Fibroblast of the aortic adventitia (primary cell): ENCODE data around the gene KLF7. TPM values are rescaled to one million over a fixed set of nuclear protein-coding genes. Genes with fewer than 3 reads are reported as not detected.

Experiments
- DNase-seq: peaks from one replicate; pipeline ENCODE4 v3.0.0-alpha.2; 2010; ENCODE audit warnings: low read depth
- H3K4me3 ChIP-seq: 2 replicates; pipeline ENCODE4 v1.5.1; 2011; ENCODE audit warnings: low read depth, mild to moderate bottlenecking, control low read depth, low read length, moderate library complexity
- CTCF ChIP-seq: IDR thresholded peaks from 2 replicates; pipeline ENCODE4 v1.5.1; 2011; ENCODE audit warnings: mild to moderate bottlenecking, low read length, control low read depth, inconsistent platforms; ENCODE audit not compliant: insufficient read depth
- total RNA-seq: library from RNA; depleted of rRNA; stranded (reverse); fragments of >200 nt; gene quantifications from 2 replicates; pipeline ENCODE4 v1.2.3, GENCODE V29; 2012; ENCODE audit warnings: low replicate concordance

The KLF7 gene
- total RNA-seq, 1 donor, result 38.5 TPM

- peak overlapping the region; percentile 71 for H3K4me3 ChIP-seq
- TF ChIP-seq CTCF, result no peak
- peak; percentile 70 for DNase-seq
Observed at GRCh38 chr2:207162316-207162715, 3.4 kb downstream of the KLF7 start.

- DNase-seq, result peak; percentile 39
- H3K4me3 ChIP-seq, result peak overlapping the region; percentile 71
- no peak for TF ChIP-seq CTCF
Observed at GRCh38 chr2:207161247-207162123, 4.3 kb downstream of the KLF7 start.

GRCh38 chr2:207160115-207160514 lies 5.6 kb downstream of the KLF7 start:
- no peak for TF ChIP-seq CTCF
- no peak overlapping the region for H3K4me3 ChIP-seq
- peak; percentile 52 for DNase-seq

- DNase-seq, result no peak
- TF ChIP-seq CTCF, result no peak
Observed at GRCh38 chr2:207159002-207159401, 6.7 kb downstream of the KLF7 start.

GRCh38 chr2:207157731-207158130 lies 8.0 kb downstream of the KLF7 start:
- DNase-seq, result no peak
- no peak for TF ChIP-seq CTCF
- H3K4me3 ChIP-seq, result no peak overlapping the region

More at GRCh38 chr2:207159002-207159401, 6.7 kb downstream of the KLF7 start:
- H3K4me3 ChIP-seq, result no peak overlapping the region

GRCh38 chr2:207157162-207157481 lies 8.6 kb downstream of the KLF7 start:
- no peak for DNase-seq

More at GRCh38 chr2:207157162-207157481, 8.6 kb downstream of the KLF7 start:
- no peak overlapping the region for H3K4me3 ChIP-seq
- TF ChIP-seq CTCF, result no peak
